CMK (cell line): ENCODE data around the gene PTPRA.
"Not testable (repeated sequence)": the region's sequence is repeated elsewhere in the genome, so short reads cannot be mapped to it uniquely, and the experiment has no call there.

Source experiments
- DNase-seq: peaks from one replicate; pipeline ENCODE4 v3.0.0-alpha.2; 2010; ENCODE audit warnings: low read depth

The PTPRA gene

DNA sequence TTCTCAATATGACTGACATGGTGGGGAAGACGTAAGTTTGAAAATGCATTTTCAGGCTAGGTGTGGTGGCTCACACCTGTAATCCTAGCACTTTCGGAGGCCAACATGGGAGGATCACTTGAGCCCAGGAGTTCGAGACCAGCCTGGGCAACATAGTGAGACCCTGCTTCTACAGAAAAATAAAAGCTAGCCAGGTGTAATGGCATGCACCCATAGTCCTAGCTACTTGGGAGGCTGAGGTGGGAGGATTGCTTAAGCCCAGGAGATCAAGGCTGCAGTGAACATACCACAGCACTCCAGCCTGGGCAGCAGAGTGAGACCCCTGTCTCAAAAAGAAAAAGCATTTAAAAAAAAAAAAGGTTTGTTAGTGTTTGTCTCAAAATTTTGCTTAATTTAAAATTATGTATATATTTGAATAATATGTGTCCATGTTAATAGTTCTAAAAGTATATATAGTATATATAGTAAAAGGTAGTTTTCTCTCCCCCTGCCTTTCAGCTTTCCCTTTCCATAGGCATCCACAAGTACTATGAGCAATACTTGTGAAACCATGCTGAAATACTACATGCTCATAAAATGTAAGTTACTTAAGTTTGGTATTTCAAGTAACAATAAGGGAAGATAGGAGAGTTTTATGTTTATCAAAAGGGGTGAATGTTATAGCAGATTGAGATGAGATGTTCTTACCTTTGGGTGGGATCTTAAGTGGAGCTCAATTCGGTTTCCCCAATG lies 15.1 kb downstream of the PTPRA start:
- no peak for DNase-seq

GRCh38 chr20:2889209-2889608 lies 15.9 kb downstream of the PTPRA start:
- no peak for DNase-seq

DNA sequence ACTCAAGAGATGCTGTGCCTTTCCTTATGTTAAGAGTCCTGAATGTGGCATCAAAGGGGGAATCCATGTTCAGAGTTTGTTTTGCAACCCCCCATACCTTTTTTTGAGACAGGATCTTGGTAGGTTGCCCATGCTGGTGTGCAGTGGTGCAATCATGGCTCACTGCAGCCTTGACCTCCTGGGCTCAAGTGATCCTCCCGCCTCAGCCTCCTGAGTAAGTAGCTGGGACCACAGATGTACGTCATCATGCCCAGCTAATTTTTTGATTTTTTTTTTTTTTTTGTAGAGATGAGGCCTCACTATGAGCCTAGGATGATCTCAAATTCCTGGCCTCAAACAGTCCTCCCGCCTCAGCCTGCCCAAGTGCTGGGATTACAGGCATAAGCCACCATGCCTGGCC lies 16.5 kb downstream of the PTPRA start:
- no peak for DNase-seq

- no peak for DNase-seq
These were observed 17.5 kb downstream of the PTPRA start for GRCh38 chr20:2890742-2891141.

DNA sequence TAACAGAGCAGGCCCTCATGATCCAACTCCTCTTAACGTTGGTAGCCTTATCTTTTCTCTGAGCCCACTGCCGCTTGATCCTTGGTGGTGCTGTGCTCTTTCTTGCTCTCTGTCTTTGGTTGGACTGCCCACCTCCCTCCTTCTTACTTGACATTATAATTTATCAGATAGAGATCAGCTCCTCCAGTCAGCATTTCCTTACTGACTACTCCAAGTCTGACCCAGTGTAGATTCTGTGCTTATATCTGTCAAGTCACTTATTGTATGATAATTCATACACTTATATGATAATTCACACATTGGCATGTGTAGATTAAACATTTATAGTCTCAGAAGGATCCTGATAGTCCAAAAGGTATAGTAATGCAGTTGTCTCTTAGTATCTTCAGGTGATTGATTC lies 18.1 kb downstream of the PTPRA start:
- DNase-seq, result no peak

DNA sequence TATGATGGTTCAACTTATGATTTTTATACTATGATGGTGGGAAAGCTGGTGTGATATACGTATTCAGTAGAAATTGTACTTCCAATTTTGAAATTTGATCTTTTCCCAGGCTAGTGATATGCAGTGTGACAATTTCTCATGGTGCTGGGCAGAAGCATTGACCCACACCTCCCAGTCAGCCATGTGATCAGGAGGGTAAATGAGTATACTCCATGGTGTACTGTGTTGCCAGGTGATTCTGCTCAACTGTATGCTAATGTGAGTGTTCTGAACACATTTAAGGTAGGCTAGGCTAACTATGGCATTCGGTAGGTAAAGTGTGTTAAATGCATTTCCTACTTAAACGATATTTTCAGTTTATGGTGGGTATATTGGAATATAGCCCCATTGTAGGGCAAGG lies 19.1 kb downstream of the PTPRA start:
- DNase-seq, result no peak

- no peak for DNase-seq
These were observed 20.9 kb downstream of the PTPRA start for GRCh38 chr20:2894221-2894620.

DNA sequence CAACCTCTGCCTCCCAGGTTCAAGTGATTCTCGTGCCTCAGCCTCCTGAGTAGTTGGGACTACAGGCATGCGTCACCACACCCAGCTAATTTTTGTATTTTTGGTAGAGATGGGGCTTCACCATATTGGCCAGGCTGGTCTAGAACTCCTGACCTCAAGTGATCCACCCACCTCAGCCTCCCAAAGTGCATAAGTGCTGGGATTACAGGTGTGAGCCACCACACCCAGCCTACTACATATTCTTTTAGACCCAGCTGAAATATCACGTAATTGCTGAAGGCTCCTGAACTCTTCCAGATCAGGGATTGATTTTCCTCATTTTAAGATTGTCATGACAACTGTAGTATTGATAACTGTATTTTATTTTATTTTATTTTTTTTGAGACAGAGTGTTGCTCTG lies 21.9 kb downstream of the PTPRA start:
- DNase-seq, result not testable (repeated sequence)

GRCh38 chr20:2899243-2899642 lies 26.0 kb downstream of the PTPRA start:
- no peak for DNase-seq

- DNase-seq, result no peak
These were observed 27.7 kb downstream of the PTPRA start for GRCh38 chr20:2900845-2901592.

DNA sequence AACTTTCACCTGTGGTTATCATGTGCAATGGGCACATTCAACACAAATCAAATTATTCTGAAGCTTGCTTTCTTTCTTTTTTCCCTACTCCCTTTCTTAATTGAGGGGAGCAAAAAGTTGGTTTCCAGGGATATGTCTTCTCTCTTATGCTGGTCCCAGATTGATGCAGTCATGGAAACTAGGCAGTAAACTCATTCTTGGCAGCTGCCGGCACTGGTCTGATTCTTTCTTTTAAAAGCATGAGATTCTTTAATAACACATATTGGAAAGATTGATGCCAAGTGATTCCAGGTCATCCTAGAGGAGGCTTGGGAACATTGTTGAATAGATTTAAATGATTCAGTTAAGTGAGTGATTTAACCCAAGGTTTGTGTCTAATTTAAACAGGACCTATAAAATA lies 29.0 kb downstream of the PTPRA start:
- DNase-seq, result no peak

- DNase-seq, result no peak
These were observed 29.5 kb downstream of the PTPRA start for GRCh38 chr20:2902818-2903217.

GRCh38 chr20:2903686-2904085 lies 30.4 kb downstream of the PTPRA start:
- no peak for DNase-seq

DNA sequence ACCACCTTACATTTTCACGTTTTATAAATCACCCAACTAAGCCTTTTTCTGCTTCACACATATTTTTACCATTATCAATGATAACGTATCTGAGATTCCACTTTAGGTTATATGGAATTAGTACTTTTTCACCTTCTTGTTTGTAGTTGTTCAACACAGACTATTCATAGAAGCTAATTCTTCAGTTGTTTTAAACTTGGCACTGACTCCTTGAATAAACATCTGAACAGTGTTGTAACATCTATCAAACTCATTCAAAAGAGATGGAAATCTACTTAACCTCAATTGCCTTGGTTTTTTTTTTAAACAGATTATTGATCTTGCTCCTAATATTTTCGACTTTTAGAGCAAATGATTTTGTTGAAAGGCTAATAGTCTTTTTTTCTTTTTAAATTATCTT lies 34.2 kb downstream of the PTPRA start:
- no peak for DNase-seq

GRCh38 chr20:2909953-2910352 lies 36.7 kb downstream of the PTPRA start:
- no peak for DNase-seq

DNA sequence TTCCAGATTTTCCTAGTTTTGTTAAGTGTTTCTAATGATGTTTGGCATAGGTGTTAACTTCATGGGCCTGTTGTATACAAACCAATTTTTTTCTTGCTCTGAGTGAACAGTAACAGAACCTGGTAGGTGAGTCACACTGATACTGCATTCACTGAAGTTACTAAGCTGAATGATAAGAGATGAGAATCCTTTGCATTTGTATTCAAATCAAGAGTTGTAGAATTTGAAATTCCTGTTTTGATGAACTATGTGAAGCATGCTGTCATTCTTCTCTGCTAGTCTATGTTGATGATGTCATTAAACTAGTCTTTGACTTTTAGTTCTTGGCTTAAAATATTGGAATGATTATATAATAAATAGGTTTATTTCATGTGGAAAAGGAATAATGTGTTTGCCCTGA lies 37.9 kb downstream of the PTPRA start:
- no peak for DNase-seq

DNA sequence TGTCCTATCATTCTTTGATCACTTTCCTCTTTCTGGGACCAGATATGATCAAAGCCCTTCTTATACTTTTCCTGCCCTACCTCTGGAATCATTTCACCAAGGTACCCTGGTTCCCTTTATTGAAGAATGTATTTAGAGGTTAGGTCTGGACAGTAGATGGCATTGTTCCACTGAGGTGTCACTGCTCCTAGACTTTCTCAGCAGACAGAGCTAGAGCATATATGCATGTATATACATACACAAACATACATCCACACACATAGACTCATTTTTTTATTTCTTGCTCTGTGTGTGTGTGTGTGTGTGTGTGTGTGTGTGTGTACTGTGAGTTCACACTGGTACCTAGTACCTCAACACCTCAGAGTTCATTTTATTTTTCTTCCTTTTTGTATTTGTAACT lies 40.9 kb downstream of the PTPRA start:
- DNase-seq, result peak; percentile 18

GRCh38 chr20:2917266-2917665 lies 44.0 kb downstream of the PTPRA start:
- no peak for DNase-seq

DNA sequence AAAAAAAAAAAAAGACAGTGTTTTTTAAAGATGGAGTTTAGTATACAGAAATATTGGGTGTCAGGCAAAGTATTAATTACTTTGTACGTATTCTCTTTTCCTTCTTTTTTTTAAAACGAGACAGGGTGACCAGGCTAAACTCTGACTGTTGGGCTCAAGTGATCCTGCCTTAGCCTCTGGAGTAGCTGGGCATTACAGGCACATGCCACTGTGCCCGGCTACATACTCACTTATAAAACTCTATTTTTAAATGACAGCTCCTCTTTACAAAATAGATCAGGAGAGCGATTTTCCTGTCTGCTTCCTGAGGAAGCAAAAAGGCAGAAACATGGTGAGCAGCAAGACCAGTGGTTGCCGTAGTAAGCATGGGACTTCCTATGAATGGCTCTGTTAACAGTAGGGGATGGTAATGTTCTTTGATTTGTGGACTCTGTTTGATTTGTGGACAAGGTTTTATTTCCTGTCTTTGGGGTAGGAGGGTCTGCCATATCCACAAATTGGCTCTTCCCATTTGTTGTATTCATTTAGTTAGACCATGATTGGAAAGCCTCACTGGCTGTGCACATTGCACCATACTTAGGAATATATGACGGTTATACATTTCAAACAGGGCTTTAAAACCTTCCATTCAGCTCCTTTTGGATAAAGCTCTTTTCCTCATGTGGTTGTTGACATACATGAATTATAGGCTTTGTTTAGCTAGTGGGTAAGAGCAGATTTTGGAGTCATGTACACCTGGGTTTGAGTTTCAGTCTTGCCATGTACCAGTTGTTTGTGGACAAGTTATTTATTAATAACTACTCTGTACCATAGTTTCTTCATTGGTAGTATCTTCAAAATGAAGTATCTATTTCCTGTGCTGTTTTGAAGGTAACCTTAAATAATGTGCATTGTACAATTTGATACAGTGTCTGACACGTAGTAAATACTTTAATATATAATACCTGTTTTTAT lies 45.1 kb downstream of the PTPRA start:
- no peak for DNase-seq

- DNase-seq, result no peak
These were observed 46.4 kb downstream of the PTPRA start for GRCh38 chr20:2919518-2920245.

GRCh38 chr20:2920473-2920872 lies 47.2 kb downstream of the PTPRA start:
- no peak for DNase-seq

DNA sequence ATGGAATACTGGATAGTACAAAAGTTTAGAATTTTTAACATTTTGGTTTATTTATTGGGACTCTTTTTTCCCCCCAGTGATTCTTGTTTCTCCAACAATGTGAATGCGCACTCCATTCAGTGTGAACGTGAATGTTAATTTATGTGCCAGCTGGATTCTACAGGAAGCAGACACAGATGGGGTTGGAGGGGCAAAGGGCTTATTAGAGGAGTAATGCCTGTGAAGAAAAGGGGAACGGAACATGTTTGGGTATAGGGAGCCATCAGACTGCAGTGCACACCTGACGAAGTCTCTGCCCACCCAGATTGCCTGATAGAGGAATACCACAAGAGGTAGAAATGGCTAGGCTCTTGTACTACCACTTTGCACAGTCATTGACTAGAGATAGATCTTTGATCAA lies 48.2 kb downstream of the PTPRA start:
- DNase-seq, result no peak
